WTC11 (cell line): ENCODE data around the gene ZNF606. TPM values are rescaled to one million over a fixed set of nuclear protein-coding genes. Genes with fewer than 3 reads are reported as not detected.

Experiments
- ATAC-seq: fragments of 200-7000 bp; cut with Tn5 transposase; 2 replicates; pipeline ENCODE4 v1.10.0; 2021; ENCODE audit warnings: mild to moderate bottlenecking, moderate library complexity
- CTCF ChIA-PET: fragments of 300-600 bp; sonication (Branson Sonifier 250); formaldehyde crosslinking; loops from one replicate; lab custom pipeline; 2021; ENCODE audit warnings: antibody characterized with exemption; lab: Charles Lee
- POLR2A ChIA-PET: fragments of 350-600 bp; sonication (Branson Sonifier 250); formaldehyde crosslinking; loops from one replicate; lab custom pipeline; 2021; ENCODE audit warnings: antibody characterized with exemption; lab: Charles Lee
- DNase-seq: peaks from one replicate; pipeline ENCODE4 v3.0.0; 2021; ENCODE audit warnings: low spot score
- H3K27ac Mint-ChIP-seq: 2 replicates; pipeline ENCODE4 v1.8.0; 2021; ENCODE audit warnings: mixed read lengths
- H3K27me3 Mint-ChIP-seq: 2 replicates; pipeline ENCODE4 v1.8.0; 2021; ENCODE audit warnings: low read depth, mild to moderate bottlenecking, moderate library complexity, mixed read lengths
- H3K36me3 Mint-ChIP-seq: 2 replicates; pipeline ENCODE4 v1.8.0; 2021; ENCODE audit warnings: mixed read lengths
- H3K4me1 Mint-ChIP-seq: 2 replicates; pipeline ENCODE4 v1.8.0; 2022; ENCODE audit warnings: mixed read lengths
- H3K4me3 Mint-ChIP-seq: 2 replicates; pipeline ENCODE4 v1.8.0; 2021; ENCODE audit warnings: mild to moderate bottlenecking, moderate library complexity, mixed read lengths
- H3K9me3 Mint-ChIP-seq: 2 replicates; pipeline ENCODE4 v1.8.0; 2021; ENCODE audit warnings: mixed read lengths
- AR ChIP-seq: fragments of 250-450 bp; sonication (Bioruptor Pico); IDR thresholded peaks from 2 replicates; pipeline ENCODE4 v1.9.0; 2021; ENCODE audit warnings: mild to moderate bottlenecking
- ATF1 ChIP-seq: sonication (generic); formaldehyde crosslinking; IDR thresholded peaks from 2 replicates; pipeline ENCODE4 v1.8.1; 2023; ENCODE audit warnings: mild to moderate bottlenecking, moderate library complexity, missing genetic modification reagents
- E2F5 ChIP-seq: sonication (generic); formaldehyde crosslinking; IDR thresholded peaks from 2 replicates; pipeline ENCODE4 v1.8.1; 2022; ENCODE audit warnings: mild to moderate bottlenecking, moderate library complexity, missing genetic modification reagents
- FOXK1 ChIP-seq: sonication (generic); formaldehyde crosslinking; IDR thresholded peaks from 2 replicates; pipeline ENCODE4 v1.8.0; 2022; ENCODE audit warnings: mild to moderate bottlenecking, moderate library complexity, missing genetic modification reagents
- FOXP4 ChIP-seq: sonication (generic); formaldehyde crosslinking; IDR thresholded peaks from 2 replicates; pipeline ENCODE4 v1.8.0; 2022; ENCODE audit warnings: mild to moderate bottlenecking, missing genetic modification reagents
- GABPB1 ChIP-seq: sonication (generic); formaldehyde crosslinking; IDR thresholded peaks from 2 replicates; pipeline ENCODE4 v1.8.1; 2023; ENCODE audit warnings: mild to moderate bottlenecking, missing genetic modification reagents
- IRF2 ChIP-seq: sonication (generic); formaldehyde crosslinking; IDR thresholded peaks from 2 replicates; pipeline ENCODE4 v1.8.0; 2022; ENCODE audit warnings: low read depth, missing genetic modification reagents, borderline replicate concordance
- MAX ChIP-seq: sonication (generic); formaldehyde crosslinking; IDR thresholded peaks from 2 replicates; pipeline ENCODE4 v1.8.0; 2022; ENCODE audit warnings: mild to moderate bottlenecking, missing genetic modification reagents
- MLX ChIP-seq: sonication (generic); formaldehyde crosslinking; IDR thresholded peaks from 2 replicates; pipeline ENCODE4 v1.8.1; 2023; ENCODE audit warnings: mild to moderate bottlenecking, missing genetic modification reagents, moderate library complexity
- MXD4 ChIP-seq: fragments of 250-450 bp; sonication (Bioruptor Pico); IDR thresholded peaks from 2 replicates; pipeline ENCODE4 v1.8.0; 2021; ENCODE audit warnings: mild to moderate bottlenecking, moderate library complexity, borderline replicate concordance
- PRDM15 ChIP-seq: sonication (generic); formaldehyde crosslinking; IDR thresholded peaks from 2 replicates; pipeline ENCODE4 v1.8.0; 2022; ENCODE audit warnings: missing genetic modification reagents
- PREB ChIP-seq: sonication (generic); formaldehyde crosslinking; IDR thresholded peaks from 2 replicates; pipeline ENCODE4 v1.8.1; 2022; ENCODE audit warnings: mild to moderate bottlenecking, missing genetic modification reagents, moderate library complexity, borderline replicate concordance
- SMAD3 ChIP-seq: sonication (generic); formaldehyde crosslinking; IDR thresholded peaks from 2 replicates; pipeline ENCODE4 v1.8.0; 2022; ENCODE audit warnings: missing genetic modification reagents, mild to moderate bottlenecking, borderline replicate concordance
- TEAD4 ChIP-seq: sonication (generic); formaldehyde crosslinking; IDR thresholded peaks from 2 replicates; pipeline ENCODE4 v1.8.0; 2022; ENCODE audit warnings: mild to moderate bottlenecking, missing genetic modification reagents
- ZNF138 ChIP-seq: sonication (generic); formaldehyde crosslinking; conservative IDR thresholded peaks from 2 replicates; pipeline ENCODE4 v1.8.1; 2022; ENCODE audit warnings: mild to moderate bottlenecking, moderate library complexity, missing genetic modification reagents
- ZNF263 ChIP-seq: sonication (generic); formaldehyde crosslinking; IDR thresholded peaks from 2 replicates; pipeline ENCODE4 v1.8.1; 2022; ENCODE audit warnings: low read depth, mild to moderate bottlenecking, moderate library complexity, missing genetic modification reagents
- ZNF281 ChIP-seq: sonication (generic); formaldehyde crosslinking; IDR thresholded peaks from 2 replicates; pipeline ENCODE4 v1.8.0; 2023; ENCODE audit warnings: mild to moderate bottlenecking, missing genetic modification reagents
- ZNF423 ChIP-seq: fragments of 250-450 bp; sonication (Bioruptor Pico); IDR thresholded peaks from 2 replicates; pipeline ENCODE4 v2.1.2; 2022; ENCODE audit warnings: mild to moderate bottlenecking, moderate library complexity
- ZNF512 ChIP-seq: sonication (generic); formaldehyde crosslinking; IDR thresholded peaks from 2 replicates; pipeline ENCODE4 v1.8.1; 2022; ENCODE audit warnings: missing genetic modification reagents, borderline replicate concordance
- total RNA-seq: library from RNA; stranded (reverse); gene quantifications from 3 replicates; pipeline ENCODE4 v1.2.3, GENCODE V29; 2021

The ZNF606 gene
- total RNA-seq, 1 experiment from 2014 or later: 26.1 TPM

GRCh38 chr19:57954996-57955395, 47.6 kb downstream of the ZNF606 start (continued):
- TF ChIP-seq PRDM15 (CRISPR knock-in tag) (no peak), PREB (CRISPR knock-in tag) (no peak), MLX (no peak), MAX (CRISPR knock-in tag) (no peak), ZNF138 (CRISPR knock-in tag) (no peak), AR (CRISPR knock-in tag) (no peak), FOXK1 (CRISPR knock-in tag) (no peak), ATF1 (CRISPR knock-in tag) (no peak)

- peaks cover 13% of the 10 kb centered on the region for H3K4me1 Mint-ChIP-seq
- H3K4me3 Mint-ChIP-seq: no peak overlapping the region
- ChIA-PET CTCF (interaction anchor here (0.8 to 2.3 kb wide), 2 partner anchors 53 to 319 kb away, joined by 4 to 10 read pairs; partner anchors contain the start of gene ZNF606), POLR2A (interaction anchor here (1.0 kb wide), 1 partner anchor 53 kb away, joined by 3 read pairs; the partner anchor contains the start of gene ZNF606)
- ATAC-seq: no peak
- no peak for DNase-seq
- H3K27me3 Mint-ChIP-seq: peaks cover 40% of the 10 kb centered on the region
- no peak overlapping the region for H3K27ac Mint-ChIP-seq
- H3K36me3 Mint-ChIP-seq: 0 out of 2 replicates have a peak, but pooled peaks cover 3% of the 10 kb centered on the region
- peaks cover 27% of the 10 kb centered on the region for H3K9me3 Mint-ChIP-seq
- no peak for TF ChIP-seq FOXK1 (CRISPR knock-in tag)
- no peak for TF ChIP-seq TEAD4 (CRISPR knock-in tag)
- no peak for TF ChIP-seq ZNF281 (CRISPR knock-in tag)
- TF ChIP-seq GABPB1: no peak
- TF ChIP-seq E2F5 (CRISPR knock-in tag): no peak
- no peak for TF ChIP-seq SMAD3 (CRISPR knock-in tag)
- no peak for TF ChIP-seq MXD4
- TF ChIP-seq FOXP4 (CRISPR knock-in tag): no peak
- TF ChIP-seq IRF2 (CRISPR knock-in tag): no peak
- no peak for TF ChIP-seq ZNF263 (CRISPR knock-in tag)
- TF ChIP-seq ZNF512: no peak
- TF ChIP-seq ZNF423 (CRISPR knock-in tag): no peak
Measured at GRCh38 chr19:57949702-57950101, 52.9 kb downstream of the ZNF606 start.
